B cell (primary cell): ENCODE results near the gene MPHOSPH8. TPM values are rescaled to one million over a fixed set of nuclear protein-coding genes. Genes with fewer than 3 reads are reported as not detected.

ENCODE experiments used
- ATAC-seq: fragments of 200-7000 bp; cut with Tn5 transposase; one replicate; pipeline ENCODE4 v1.10.0; 2021; ENCODE audit warnings: low read depth, mild to moderate bottlenecking, moderate number of reproducible peaks, moderate library complexity
- CTCF ChIA-PET: fragments of 350-600 bp; sonication (Branson Sonifier 250); formaldehyde crosslinking; loops from one replicate; lab custom pipeline; 2021; ENCODE audit warnings: antibody characterized with exemption, inconsistent platforms; lab: Charles Lee
- POLR2A ChIA-PET: fragments of 350-600 bp; sonication (Branson Sonifier 250); formaldehyde crosslinking; loops from one replicate; lab custom pipeline; 2021; ENCODE audit warnings: antibody characterized with exemption; lab: Charles Lee
- DNase-seq: peaks from one replicate; pipeline ENCODE4 v3.0.0; 2013
- H2AFZ ChIP-seq: 2 replicates; pipeline ENCODE4 v1.6.1; 2012; ENCODE audit warnings: mild to moderate bottlenecking, low read depth, low read length; ENCODE audit not compliant: insufficient read depth, poor library complexity, severe bottlenecking
- H3K27ac ChIP-seq, 2 donors: 1 replicate in 1 of 2; 2 replicates in 1 of 2; pipeline ENCODE4 v1.5.1; 2012 to 2013; ENCODE audit warnings: low read length in 2 of 2, mild to moderate bottlenecking in 2 of 2, moderate library complexity in 1 of 2
- H3K27me3 ChIP-seq, 4 experiments: fragments of 200-600 bp in 1 of 4; sonication (generic) in 1 of 4; replicated peaks in 1 of 4; 1 replicate in 2 of 4; 2 replicates in 2 of 4; pipeline versions ENCODE4 v1.6.1 to v1.7.0; 2013 to 2016; ENCODE audit warnings: low read length in 3 of 4, mild to moderate bottlenecking in 2 of 4, mixed read lengths in 1 of 4, moderate library complexity in 1 of 4; ENCODE audit not compliant: insufficient read depth in 4 of 4, control insufficient read depth in 3 of 4; ENCODE audit errors: control extremely low read depth in 1 of 4
- H3K36me3 ChIP-seq, 2 experiments: replicated peaks in 1 of 2; 1 replicate in 1 of 2; 2 replicates in 1 of 2; pipeline versions ENCODE4 v1.6.1 to v1.7.1; 2013; ENCODE audit warnings: low read length in 1 of 2; ENCODE audit not compliant: insufficient read depth in 2 of 2, control insufficient read depth in 1 of 2; ENCODE audit errors: control extremely low read depth in 1 of 2, extremely low read depth in 1 of 2
- H3K4me1 ChIP-seq, 2 donors: fragments of 200-600 bp in 1 of 2; sonication (generic) in 1 of 2; 1 replicate in 1 of 2; 2 replicates in 1 of 2; pipeline versions ENCODE4 v1.5.1 to v1.6.1; 2013 to 2017; ENCODE audit warnings: low read length in 2 of 2; ENCODE audit not compliant: control insufficient read depth in 2 of 2, insufficient read depth in 2 of 2
- H3K4me2 ChIP-seq: replicated peaks from 2 replicates; pipeline ENCODE3; 2012; ENCODE audit warnings: mild to moderate bottlenecking, low read depth, low read length; ENCODE audit not compliant: poor library complexity, severe bottlenecking
- H3K4me3 ChIP-seq, 5 experiments: fragments of 200-600 bp in 1 of 5; sonication (generic) in 1 of 5; 1 replicate in 3 of 5; 2 replicates in 2 of 5; pipeline versions ENCODE4 v1.5.1 to v1.7.0; 2011 to 2016; ENCODE audit warnings: low read length in 4 of 5, mild to moderate bottlenecking in 4 of 5, low read depth in 2 of 5, control low read depth in 1 of 5, moderate library complexity in 1 of 5; ENCODE audit not compliant: insufficient read depth in 1 of 5; ENCODE audit errors: control extremely low read depth in 1 of 5, extremely low read depth in 1 of 5
- H3K79me2 ChIP-seq: fragments of 200-600 bp; sonication (generic); one replicate; pipeline ENCODE4 v1.6.0; 2016; ENCODE audit warnings: low read length; ENCODE audit not compliant: control insufficient read depth, insufficient read depth
- H3K9ac ChIP-seq: fragments of 200-600 bp; sonication (generic); 2 replicates; pipeline ENCODE4 v1.6.1; 2017; ENCODE audit warnings: mild to moderate bottlenecking, low read length, moderate library complexity
- H3K9me3 ChIP-seq, 3 donors: one replicate each; pipeline versions ENCODE4 v1.6.1 to v1.7.1; 2013; ENCODE audit warnings: low read length in 2 of 3; ENCODE audit not compliant: control insufficient read depth in 2 of 3, insufficient read depth in 1 of 3; ENCODE audit errors: control extremely low read depth in 1 of 3
- H4K20me1 ChIP-seq: 2 replicates; pipeline ENCODE4 v1.6.0; 2012; ENCODE audit warnings: mild to moderate bottlenecking, low read length; ENCODE audit not compliant: insufficient read depth, control insufficient read depth, poor library complexity, severe bottlenecking
- H3K27ac Mint-ChIP-seq: one replicate; pipeline ENCODE4 v1.8.0; 2021; ENCODE audit warnings: mixed read lengths
- H3K27me3 Mint-ChIP-seq: one replicate; pipeline ENCODE4 v1.8.0; 2021; ENCODE audit warnings: mixed read lengths
- H3K4me1 Mint-ChIP-seq: one replicate; pipeline ENCODE4 v1.8.0; 2021; ENCODE audit warnings: mixed read lengths
- H3K4me3 Mint-ChIP-seq: one replicate; pipeline ENCODE4 v1.8.0; 2021; ENCODE audit warnings: mixed read lengths
- H3K9me3 Mint-ChIP-seq: one replicate; pipeline ENCODE4 v1.8.0; 2022; ENCODE audit warnings: mixed read lengths; ENCODE audit not compliant: insufficient read depth
- EZH2 ChIP-seq: IDR thresholded peaks from 2 replicates; pipeline ENCODE4 v1.6.1; 2012; ENCODE audit warnings: borderline replicate concordance, low read depth, mild to moderate bottlenecking, moderate library complexity, low read length; ENCODE audit not compliant: insufficient read depth, poor library complexity, severe bottlenecking
- WGBS: methylation state at CpG from one replicate; pipeline ENCODE4 v1.1.5; 2013; ENCODE audit warnings: missing lambda C conversion rate; ENCODE audit not compliant: insufficient coverage; 5-methylcytosine and 5-hydroxymethylcytosine counted together
- intact Hi-C: fragments of 100-400 bp; cut with micrococcal nuclease; formaldehyde crosslinking; loops from one replicate; pipeline ENCODE4 v1.10.0; 2022
- polyA plus RNA-seq: library from polyadenylated mRNA; depleted of rRNA; stranded (reverse); fragments of >200 nt; gene quantifications from 2 replicates; pipeline ENCODE4 v1.2.3, GENCODE V29; 2012
- total RNA-seq, 2 donors: library from RNA; stranded (reverse); fragments of 120-200 nt in 1 of 2; gene quantifications; 1 replicate in 1 of 2; 2 replicates in 1 of 2; pipeline versions ENCODE4 v1.2.3 to v1.2.4, GENCODE V29; 2013 to 2022
- TF ChIP-seq, protein P1 (sequence below): fragments of 200-600 bp; IDR thresholded peaks from one replicate; pipeline ENCODE4 v1.8.0; 2022; ENCODE audit warnings: antibody characterized with exemption, mild to moderate bottlenecking

MPHOSPH8 gene
- total and polyA plus RNA-seq, 2 donors (not counting 1 experiment from before 2014, with no cell fraction given): 25.6 to 106 TPM

DNA sequence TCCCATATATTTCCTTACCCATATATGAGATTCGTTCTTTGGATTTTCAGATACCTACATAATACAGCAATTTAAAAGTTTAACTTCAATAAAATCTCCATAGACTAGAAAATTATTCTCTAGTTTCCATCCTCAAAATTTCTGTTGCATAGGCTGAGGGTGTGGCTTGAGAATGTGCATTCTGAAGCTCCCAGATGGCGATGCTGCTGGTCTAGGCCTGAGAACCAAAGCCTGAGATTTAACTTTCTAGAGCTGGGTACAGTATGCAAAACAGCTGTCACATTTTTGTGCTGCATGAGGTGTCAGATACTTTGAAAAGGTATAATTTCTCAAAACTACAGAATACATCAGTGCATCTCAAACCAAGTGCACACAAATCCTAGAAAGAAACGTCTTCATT is 42.7 kb downstream of the MPHOSPH8 start:
- ChIA-PET CTCF (no interaction called here), POLR2A (no interaction called here)
- no peaks in the 10 kb centered on the region for H4K20me1 ChIP-seq
- H3K4me3 Mint-ChIP-seq: no peak overlapping the region
- H3K4me3 ChIP-seq: no peak overlapping the region
- no peaks in the 10 kb centered on the region for H3K27me3 ChIP-seq
- H3K27me3 Mint-ChIP-seq: no peaks in the 10 kb centered on the region
- H3K36me3 ChIP-seq: peaks cover 3 to 47% of the 10 kb centered on the region in 2 experiments
- 57% methylated on average over 1 of the region's 3 CpGs for WGBS
- H3K4me1 Mint-ChIP-seq: peaks cover 1% of the 10 kb centered on the region
- DNase-seq (no peak), ATAC-seq (no peak)
- H3K4me2 ChIP-seq: no peak overlapping the region
- H3K9me3 Mint-ChIP-seq: no peaks in the 10 kb centered on the region
- no peak overlapping the region for H3K9ac ChIP-seq
- H3K79me2 ChIP-seq: no peaks in the 10 kb centered on the region
- no peak for TF ChIP-seq EZH2
- TF ChIP-seq, protein P1, sequence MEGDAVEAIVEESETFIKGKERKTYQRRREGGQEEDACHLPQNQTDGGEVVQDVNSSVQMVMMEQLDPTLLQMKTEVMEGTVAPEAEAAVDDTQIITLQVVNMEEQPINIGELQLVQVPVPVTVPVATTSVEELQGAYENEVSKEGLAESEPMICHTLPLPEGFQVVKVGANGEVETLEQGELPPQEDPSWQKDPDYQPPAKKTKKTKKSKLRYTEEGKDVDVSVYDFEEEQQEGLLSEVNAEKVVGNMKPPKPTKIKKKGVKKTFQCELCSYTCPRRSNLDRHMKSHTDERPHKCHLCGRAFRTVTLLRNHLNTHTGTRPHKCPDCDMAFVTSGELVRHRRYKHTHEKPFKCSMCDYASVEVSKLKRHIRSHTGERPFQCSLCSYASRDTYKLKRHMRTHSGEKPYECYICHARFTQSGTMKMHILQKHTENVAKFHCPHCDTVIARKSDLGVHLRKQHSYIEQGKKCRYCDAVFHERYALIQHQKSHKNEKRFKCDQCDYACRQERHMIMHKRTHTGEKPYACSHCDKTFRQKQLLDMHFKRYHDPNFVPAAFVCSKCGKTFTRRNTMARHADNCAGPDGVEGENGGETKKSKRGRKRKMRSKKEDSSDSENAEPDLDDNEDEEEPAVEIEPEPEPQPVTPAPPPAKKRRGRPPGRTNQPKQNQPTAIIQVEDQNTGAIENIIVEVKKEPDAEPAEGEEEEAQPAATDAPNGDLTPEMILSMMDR: no peak
- H3K27ac ChIP-seq: peak overlapping the region in 1 of 2 donors; percentile 4
- no peak overlapping the region for H2AFZ ChIP-seq
- intact Hi-C loops: no loop called here
- peak overlapping the region; percentile 62 for H3K27ac Mint-ChIP-seq
- H3K9me3 ChIP-seq: no peaks in the 10 kb centered on the region
- no peaks in the 10 kb centered on the region for H3K4me1 ChIP-seq

DNA sequence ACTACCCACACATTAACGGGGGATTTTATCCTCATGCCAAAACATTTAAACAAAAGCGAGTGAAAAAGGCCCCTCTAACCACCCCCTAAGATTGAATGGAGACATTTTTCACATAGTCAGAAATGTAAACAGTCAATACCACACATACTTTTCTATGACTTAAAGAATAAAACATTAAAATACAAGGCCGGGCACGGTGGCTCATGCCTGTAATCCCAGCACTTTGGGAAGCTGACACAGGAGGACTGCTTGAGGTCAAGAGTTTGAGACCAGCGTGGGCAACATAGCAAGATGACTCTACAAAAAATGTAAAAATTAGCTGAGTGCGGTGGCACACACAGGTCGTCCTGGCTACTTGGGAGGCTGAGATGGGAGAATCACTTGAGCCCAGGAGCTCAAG is 47.3 kb downstream of the MPHOSPH8 start:
- CTCF ChIA-PET: no interaction called here
- Histone ChIP-seq H3K4me1 (no peaks in the 10 kb centered on the region), H3K4me2 (no peak overlapping the region), H3K79me2 (no peaks in the 10 kb centered on the region), H3K27me3 (no peaks in the 10 kb centered on the region), H3K36me3 (peaks cover 0 to 10% of the 10 kb centered on the region in 2 experiments), H3K9me3 (no peaks in the 10 kb centered on the region), H2AFZ (no peak overlapping the region), H3K27ac (no peak overlapping the region), H4K20me1 (no peaks in the 10 kb centered on the region), H3K4me3 (no peak overlapping the region), H3K9ac (no peak overlapping the region)
- Mint-ChIP-seq H3K4me1 (no peaks in the 10 kb centered on the region), H3K4me3 (no peak overlapping the region), H3K27me3 (no peaks in the 10 kb centered on the region), H3K27ac (no peak overlapping the region), H3K9me3 (no peaks in the 10 kb centered on the region)
- ATAC-seq (no peak), DNase-seq (no peak)
- intact Hi-C loops: no loop called here
- TF ChIP-seq, protein P1: no peak
- no peak for TF ChIP-seq EZH2
- POLR2A ChIA-PET: no interaction called here
- WGBS: 100% methylated on average over 6 of the region's 7 CpGs
